Stimulated activated CD4-positive, alpha-beta T cell treated with anti-CD3 and anti-CD28 coated beads, Interleukin-15, amount 100 ng/mL, for 48 hours (primary cell): ENCODE data around the gene GLMN.
"Not testable (repeated sequence)": the region's sequence is repeated elsewhere in the genome, so short reads cannot be mapped to it uniquely, and the experiment has no call there.

Source experiments
- DNase-seq, 2 donors: peaks; one replicate each; pipeline ENCODE4 v3.0.0-alpha.2; 2020; ENCODE audit warnings: low read depth in 2 of 2

The GLMN gene

DNA sequence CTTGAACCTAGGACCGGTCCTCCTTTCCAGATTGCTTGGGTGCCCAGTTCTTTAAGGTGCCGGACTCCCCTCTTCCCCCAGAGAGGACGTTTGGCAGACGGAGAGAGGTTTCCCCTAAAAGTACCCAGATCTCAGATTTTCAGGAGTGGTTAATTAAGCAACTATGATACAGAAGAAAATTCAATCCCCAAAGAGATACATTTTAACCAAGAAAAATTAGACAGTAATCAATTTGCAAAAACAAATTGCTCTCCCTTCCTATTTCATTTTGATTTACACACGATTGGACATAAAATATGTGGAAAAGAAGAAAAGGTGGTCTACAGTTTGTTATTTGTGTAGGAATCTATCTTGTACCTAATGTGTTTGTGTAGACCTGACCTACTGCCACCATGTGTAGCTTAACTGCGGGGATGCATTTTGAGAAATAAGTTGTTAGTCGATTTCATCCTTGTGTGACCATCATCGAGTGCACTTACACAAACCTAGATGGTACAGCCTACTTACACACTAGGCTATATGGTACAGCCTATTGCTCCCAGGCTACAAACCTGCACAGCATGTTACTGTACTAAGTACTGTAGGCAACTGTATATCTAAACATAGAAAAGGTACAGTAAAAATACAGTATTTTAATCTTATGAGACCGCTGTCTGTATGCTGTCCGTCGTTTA lies 827 bp upstream of the GLMN start:
- DNase-seq = no peak

GRCh38 chr1:92298213-92298572 lies 594 bp downstream of the GLMN start:
- DNase-seq = no peak

- no peak for DNase-seq
These were observed 7.3 kb downstream of the GLMN start for GRCh38 chr1:92291372-92291999.

DNA sequence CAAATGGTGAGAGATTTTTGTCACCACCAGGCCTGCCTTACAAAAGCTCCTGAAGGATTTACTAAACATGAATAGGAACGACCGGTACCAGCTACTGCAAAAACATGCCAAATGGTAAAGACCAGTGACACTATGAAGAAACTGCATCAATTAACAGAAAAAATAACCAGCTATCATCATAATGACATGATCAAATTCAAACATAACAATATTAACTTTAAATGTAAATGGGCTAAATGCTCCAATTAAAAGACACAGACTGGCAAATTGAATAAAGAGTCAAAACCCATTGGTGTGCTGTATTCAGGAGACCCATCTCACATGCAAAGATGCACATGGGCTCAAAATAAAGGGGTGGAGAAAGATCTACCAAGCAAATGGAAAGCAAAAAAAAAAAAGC lies 17.4 kb downstream of the GLMN start:
- not testable (repeated sequence) for DNase-seq

DNA sequence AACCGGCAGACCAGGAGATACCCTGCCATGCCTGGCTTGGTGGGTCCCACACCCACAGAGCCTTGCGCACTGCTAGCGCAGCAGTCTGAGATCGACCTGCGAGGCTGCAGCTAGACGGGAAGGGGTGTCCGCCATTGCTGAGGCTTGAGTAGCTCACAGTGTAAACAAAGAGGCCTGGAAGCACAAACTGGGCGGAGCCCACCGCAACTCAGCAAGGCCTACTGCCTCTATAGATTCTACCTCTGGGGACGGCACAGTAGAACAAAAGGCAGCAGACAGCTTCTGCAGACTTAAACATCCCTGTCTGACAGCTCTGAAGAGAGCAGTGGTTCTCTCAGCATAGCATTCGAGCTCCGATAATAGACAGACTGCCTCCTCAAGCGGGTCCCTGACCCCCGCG lies 19.0 kb downstream of the GLMN start:
- DNase-seq = not testable (repeated sequence)

DNA sequence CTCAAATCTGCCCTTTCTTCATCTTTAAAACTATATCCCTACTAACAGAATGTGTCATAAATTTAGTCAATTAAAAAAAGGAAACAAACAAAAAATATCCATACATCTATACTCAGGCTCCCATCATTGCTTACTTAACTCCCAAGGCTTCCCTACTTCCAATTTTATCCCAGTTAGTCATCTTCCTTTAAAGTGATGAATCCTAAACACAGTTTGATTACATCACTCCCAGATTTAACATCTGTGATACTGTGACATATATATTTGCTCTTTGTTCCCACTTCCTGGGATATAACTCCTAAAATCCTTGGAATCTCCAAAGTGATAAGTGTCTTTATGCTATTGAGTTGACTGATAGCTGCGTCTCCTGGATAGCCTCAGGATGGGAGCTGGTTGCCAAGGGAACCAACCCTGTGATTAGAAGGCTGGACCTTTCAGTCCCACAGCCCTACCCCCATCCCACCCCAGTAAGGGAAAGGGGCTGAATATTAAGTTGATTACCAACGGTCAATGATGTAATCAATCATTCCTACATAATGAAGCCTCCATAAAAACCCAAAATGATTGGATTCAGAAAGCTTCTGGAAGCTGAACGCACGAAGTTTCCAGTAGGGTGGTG lies 21.6 kb downstream of the GLMN start:
- DNase-seq = no peak

GRCh38 chr1:92276082-92276481 lies 22.7 kb downstream of the GLMN start:
- DNase-seq = no peak

DNA sequence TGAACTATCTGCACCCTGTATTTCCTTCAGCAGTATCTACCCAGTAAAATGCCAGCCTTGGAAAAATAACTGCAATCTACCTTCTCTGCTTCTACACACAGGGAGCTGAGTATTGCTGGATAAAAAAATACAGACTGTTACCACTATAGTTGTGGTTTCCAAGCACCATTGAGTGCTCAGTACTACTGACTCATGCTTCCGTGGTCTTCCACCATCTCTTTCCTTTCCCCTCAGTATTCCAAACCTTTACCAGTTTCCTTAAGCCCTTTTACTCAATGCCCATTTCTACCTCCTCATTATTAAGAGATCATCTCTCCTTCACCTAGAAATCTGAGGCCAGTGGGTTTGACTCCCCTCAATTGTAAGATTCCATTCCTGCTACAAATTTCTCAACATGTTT lies 23.8 kb downstream of the GLMN start:
- no peak for DNase-seq

GRCh38 chr1:92273039-92273438 lies 25.7 kb downstream of the GLMN start:
- DNase-seq = no peak

DNA sequence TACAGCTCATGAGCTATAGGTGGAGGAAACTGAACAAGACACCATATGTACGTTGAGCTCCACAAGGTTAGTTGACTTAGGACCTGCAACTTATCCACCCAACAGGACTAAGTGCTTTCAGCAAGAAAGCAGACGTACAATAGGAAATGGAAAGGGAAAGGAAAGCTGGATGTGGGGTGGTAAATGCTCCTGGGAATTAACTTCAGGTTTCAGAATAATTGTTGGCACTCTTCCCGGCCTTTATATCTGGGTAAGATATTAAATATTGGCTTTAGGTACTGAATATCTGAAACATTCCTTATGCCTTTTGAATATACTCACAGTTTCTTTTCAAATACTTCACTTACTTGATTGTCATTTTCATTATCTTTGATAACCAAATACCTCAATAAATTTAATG lies 36.3 kb downstream of the GLMN start:
- DNase-seq = no peak

- DNase-seq = no peak
These were observed 39.4 kb downstream of the GLMN start for GRCh38 chr1:92259350-92259749.

GRCh38 chr1:92254714-92255113 lies 44.1 kb downstream of the GLMN start:
- DNase-seq = not testable (repeated sequence)

DNA sequence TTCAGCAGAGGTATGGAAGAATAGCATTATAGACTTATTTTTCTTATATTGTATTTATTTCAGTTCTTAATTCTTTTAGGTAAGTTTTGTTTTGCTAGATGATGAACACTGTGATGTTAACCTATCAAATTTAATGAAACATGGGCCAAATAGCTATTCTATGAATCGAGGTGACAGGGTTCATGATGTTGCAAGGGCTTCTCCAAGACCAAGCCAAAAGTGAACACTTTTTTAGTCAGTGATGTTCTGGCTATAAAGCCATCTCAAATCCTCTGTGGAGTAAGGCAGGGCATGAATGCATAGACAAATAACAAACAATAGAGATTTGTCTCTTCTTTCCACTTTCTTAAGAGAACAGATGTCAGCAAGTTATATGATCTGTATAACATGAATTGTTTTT lies 54.4 kb downstream of the GLMN start:
- DNase-seq = no peak

DNA sequence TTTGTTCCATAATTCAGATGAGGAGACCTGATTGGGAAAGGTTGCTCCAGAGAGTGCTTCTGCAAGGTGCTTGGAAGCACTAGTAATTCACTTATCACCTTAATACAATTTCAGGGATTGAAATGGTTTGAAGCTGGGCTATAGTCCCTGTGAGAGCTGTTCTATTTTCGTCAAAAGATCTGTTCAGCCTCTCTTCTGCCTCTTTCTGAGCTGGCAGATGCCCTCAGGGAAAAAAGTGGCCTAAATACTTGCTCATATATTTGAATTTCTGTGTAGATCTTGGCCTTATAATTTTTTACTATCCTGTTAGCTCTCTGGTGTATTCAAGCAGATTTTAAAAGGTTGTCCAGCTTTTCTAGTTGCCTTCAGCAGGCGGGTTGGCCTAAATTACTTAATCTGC lies 58.8 kb downstream of the GLMN start:
- no peak for DNase-seq

- DNase-seq = no peak
These were observed 68.1 kb downstream of the GLMN start for GRCh38 chr1:92230736-92231135.

DNA sequence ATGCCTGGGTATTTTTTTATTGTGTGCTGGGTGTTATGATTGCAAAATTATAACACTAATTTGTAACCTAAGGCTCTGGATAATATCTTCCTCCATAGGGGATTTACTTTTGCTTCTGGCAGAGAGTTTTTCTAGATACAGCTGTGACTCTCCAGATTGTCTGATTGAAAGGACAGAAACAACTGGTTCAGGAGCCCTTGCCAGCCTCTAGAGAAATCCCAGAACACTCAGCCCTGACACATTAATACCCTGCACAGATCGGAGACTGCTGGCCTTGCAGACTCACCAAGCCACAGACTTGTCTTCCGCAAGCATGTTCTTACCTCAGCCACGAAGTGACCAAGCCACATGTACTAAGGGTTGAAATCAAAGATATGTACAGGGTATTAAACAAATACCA lies 70.4 kb downstream of the GLMN start:
- DNase-seq = no peak

- no peak for DNase-seq
These were observed 79.8 kb downstream of the GLMN start for GRCh38 chr1:92219028-92219427.

GRCh38 chr1:92218559-92218958 lies 80.2 kb downstream of the GLMN start:
- DNase-seq = no peak

- no peak for DNase-seq
These were observed 81.1 kb downstream of the GLMN start, which contains the start of gene C1orf146 for GRCh38 chr1:92217721-92218120. C1orf146 (plus strand) TSS chr1:92217915; CDS start chr1:92231421, 13,506 bp downstream.

- no peak for DNase-seq
These were observed 87.6 kb downstream of the GLMN start for GRCh38 chr1:92211166-92211565.

GRCh38 chr1:92210701-92211100 lies 88.1 kb downstream of the GLMN start:
- DNase-seq = no peak

GRCh38 chr1:92203105-92203504 lies 95.7 kb downstream of the GLMN start:
- no peak for DNase-seq

DNA sequence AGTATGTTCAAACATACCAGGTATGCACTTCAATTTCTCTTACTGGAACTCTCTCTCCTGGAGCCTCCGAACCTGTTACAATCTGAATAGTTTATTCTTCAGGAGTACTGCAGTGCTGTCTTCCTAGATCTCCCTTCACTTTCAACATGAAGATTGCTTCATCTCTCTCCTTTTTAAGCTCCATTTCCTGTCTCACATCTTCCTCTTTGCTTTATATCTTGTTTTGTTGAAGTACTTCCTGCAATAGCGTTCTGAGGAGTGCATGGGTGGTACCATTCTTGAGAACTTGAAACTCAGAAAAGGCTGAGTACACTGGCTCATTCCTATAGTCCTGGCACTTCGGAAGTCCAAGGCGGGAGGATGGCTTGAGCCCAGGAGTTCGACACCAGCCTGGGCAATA lies 96.8 kb downstream of the GLMN start:
- DNase-seq = no peak
